NAMALWA (cell line): ENCODE data around the gene LARP1.
"Not testable (repeated sequence)": the region's sequence is repeated elsewhere in the genome, so short reads cannot be mapped to it uniquely, and the experiment has no call there.

Experiments used
- DNase-seq: peaks from one replicate; pipeline ENCODE4 v3.0.0-alpha.2; 2015; ENCODE audit warnings: low spot score

Gene LARP1

DNA sequence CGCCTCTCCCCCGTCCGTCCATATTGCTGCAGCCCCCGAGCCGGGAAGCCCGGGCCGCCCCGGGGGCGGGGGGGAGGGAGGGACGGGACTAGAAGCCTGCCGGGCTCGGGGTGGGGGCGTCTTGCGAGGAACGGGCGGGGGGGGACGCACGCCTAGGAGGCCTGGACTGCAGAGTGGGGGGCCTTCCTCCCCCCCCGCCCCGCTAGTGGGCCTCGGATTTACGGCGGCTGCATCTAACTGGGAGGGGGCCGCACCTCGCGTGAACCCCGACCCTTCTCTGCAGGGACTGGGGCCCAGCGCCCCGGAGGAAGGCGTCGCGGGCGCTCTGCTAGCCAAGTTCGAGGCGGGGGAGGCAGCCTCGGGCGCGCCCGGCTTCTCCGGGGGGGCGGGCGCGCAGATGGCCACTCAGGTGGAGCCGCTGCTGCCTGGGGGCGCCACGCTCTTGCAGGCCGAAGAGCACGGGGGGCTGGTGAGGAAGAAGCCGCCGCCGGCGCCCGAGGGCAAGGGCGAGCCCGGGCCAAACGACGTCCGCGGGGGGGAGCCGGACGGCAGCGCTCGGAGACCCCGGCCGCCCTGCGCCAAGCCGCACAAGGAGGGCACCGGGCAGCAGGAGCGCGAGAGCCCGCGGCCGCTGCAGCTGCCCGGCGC, at the start of gene LARP1:
LARP1 (plus strand) TSS at position 17 of the 648 bp plus-strand sequence; CDS start at position 398, 381 bp downstream.
- DNase-seq, result no peak

DNA sequence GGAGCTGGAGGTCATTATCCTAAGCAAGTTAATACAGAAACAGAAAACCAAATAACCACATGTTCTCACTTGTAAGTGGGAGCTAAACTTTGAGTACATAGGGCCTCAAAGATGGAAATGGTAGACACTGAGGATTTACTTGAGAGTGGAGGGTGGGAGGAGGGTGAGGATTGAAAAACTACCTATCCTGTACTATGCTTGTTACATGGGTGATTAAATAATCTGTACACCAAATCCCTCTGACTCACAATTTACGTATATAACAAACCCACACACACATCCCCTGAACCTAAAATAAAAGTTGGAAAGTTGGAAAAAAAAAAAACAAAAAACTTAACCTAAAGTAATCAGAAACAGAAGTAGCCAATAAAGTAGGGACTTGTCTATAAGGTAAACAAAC, 48.8 kb upstream of the LARP1 start:
- no peak for DNase-seq

DNA sequence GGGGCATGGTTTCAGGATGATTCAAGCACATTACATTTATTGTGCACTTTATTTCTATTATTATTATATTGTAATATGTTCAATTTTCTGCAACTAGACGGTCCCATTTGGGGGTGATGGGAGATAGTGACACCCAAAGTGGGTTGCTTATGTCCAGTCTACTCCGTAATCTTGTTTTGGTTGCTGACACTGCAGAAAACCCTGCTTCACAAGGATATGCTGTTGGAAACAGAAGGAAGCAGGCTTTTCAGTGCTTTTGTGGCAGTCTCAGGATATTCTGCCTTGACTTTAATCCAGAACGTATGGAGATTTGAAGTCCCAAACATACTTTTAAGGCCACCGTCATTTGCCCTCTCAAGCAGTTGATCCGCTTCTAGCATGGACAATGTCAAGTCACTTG, 47.5 kb upstream of the LARP1 start:
- no peak for DNase-seq

DNA sequence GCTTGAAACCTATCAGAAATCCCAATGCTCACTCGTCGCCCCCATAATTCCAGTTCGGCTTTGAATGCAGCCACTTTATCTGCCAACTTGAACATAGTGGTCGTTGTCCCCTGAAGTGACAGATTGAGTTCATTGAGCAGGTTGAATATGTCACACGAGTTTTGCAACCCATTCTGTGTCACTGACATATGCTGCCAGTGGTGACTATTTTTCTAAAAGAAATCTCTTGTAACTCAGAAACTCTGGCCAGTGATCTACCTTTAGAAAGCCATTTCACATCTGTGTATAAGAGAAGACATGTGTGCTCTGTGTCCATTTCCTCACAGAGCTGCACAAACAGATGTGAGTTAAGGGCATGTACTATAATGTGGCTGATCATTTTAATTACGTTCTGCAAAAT, 47.0 kb upstream of the LARP1 start:
- no peak for DNase-seq

DNA sequence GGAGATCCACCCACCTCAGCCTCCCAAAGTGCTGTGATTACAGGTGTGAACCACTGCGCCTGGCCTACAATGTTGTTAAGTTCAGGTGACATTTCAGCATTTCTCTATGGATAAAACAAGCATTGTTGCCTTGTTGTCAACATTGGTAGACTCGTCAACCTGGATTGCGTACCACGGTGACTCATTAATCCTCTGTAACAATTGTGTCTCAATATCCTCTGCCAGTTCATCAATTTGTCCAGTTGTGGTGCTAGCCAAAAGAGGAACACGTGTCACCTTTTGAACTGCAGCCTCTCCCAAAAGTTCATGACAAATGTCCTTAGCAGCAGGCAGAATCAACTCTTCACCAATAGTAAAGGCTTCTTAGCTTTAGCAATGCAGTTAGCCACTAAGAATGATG, 46.3 kb upstream of the LARP1 start:
- DNase-seq, result no peak

DNA sequence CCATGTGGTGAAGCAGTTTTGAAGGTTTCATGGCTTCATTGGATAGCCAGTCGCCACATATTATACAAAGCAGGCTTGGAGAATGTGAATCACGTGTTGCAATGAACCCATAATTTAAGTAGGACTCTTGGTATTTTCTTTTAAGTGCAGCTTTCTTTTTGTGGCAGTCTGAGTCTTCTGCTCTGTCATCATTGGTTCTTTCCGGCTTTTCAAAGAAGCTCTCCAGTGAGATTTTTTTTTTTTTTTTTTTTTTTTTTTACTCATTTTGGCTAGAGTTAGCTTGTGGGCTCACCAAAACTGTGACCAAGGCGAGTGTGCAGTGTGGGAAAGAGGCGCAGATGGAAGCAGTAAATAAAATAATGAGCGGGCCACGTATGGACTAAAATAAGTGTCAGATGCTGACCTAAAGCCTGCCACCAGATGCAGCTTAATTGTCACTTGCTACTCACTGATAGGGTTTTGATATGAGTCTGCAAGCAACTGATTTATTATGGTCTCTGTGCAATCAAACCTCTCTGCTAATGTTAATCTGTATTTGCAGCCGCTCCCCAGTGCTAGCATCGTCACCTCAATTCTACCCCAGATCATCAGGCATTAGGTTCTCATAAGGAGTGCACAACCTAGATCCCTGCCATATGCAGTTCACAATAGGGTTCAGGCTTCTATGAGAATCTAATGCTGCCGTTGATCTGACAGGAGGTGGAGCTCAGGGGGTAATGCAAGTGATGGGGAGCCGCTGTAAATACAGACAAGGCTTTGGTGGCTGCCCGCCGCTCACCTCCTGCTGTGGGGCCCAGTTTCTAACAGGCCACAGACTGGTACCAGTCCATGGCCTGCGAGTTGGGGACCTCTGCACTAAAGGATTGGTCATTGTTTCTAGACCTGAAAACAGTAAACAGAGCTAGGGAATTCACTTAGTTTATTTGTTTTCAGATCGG, 45.5 kb upstream of the LARP1 start:
- DNase-seq, result no peak

DNA sequence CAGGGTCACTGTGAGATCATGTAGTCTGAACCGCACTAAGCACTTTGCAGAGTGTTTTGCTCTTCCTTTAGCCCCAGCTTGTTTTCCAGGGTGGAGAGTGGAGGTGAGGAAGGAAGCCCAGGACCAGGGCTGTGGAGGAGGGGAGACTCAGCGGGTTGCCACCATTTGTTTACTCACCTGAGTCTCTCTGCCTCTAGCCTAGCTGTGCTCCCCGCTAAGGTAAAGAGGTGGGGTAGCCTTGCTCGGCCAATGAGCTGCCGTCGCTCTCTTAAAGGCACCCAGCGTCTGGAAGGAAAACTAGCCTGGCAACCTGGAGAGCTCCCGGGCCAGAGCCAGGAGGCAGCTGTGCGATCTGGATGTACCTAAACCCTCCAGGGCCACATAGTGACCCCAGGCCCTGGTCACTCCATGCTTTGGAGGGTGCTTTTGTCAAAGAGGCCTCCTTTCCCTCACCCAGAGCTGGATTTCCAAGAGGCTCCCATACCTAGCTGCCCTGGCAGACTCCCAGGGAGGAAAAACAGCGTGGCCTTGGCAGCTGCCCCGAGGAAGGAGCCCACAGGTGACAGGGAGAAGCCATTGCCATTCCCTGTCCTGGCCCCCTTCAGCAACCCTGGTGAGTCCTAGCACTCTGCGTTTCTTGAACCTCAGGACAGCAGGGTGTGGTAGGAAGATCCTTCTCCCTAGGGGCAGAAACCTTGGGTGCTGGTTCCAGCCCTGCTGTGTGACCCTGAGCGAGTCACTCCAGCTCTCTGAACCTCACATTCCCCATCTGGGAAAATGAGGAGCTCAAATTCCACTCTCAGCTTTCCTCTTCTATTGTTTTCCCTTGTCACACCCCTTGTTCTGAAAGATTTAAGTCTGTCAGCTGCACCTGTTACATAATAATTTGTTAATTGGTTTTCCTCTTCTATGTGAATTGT, 42.4 kb upstream of the LARP1 start:
- no peak for DNase-seq

DNA sequence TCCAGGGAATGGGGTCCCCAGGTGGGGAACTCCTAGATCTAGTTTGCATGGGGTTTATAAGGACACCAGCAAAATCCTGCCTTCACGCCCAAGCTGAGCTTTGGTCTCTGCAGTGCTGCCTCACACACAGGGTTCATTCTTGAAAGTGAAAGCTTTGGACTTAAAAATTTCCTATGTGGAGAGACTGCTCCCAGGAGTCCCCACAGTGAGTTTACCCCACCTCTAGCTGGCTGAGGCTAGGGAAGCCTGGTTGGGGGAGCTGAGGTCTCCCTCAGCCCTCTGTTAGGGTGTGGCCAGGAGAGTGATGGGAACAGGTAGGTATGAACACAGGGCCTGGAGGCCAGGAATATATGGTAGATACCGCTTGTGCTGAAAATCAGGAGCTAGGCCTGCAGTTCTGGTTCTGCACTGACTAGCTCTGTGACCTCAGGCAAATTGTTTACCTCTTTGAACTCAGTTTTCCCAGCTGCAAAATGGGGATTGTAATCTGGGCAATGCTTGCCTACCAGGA, 41.5 kb upstream of the LARP1 start:
- no peak for DNase-seq

DNA sequence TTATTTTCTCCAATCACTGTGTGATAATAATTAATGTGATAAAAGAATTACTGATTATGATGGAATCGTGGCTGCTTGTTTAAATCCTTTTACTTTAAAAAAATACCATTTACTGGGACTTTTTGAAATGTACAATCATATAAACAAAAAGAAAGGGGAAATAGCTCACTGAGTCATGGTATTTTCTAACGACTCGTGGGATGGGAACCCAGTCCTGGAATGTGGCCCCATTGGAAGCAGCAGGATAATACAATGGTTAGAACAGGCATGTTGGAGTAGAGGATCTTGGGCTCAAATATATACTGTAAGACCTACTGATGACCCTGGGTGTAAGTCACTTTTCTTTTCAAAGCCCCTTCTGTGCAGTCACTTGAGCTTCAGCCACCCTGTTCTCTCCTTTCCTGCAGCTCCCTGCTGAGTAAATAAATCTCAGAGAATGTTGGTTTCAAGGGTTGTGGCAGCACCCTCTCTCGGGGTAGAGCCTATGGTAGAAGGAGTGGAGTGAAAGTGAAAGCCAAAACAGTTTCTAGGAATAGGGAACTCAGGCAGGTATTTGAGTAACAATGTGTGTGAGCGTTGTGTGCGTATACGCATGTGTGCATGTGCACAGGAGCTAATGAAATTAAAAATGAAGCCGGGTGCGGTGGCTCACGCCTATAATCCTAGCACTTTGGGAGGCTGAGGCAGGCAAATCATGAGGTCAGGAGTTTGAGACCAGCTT, 40.8 kb upstream of the LARP1 start:
- peak; percentile 14 for DNase-seq

DNA sequence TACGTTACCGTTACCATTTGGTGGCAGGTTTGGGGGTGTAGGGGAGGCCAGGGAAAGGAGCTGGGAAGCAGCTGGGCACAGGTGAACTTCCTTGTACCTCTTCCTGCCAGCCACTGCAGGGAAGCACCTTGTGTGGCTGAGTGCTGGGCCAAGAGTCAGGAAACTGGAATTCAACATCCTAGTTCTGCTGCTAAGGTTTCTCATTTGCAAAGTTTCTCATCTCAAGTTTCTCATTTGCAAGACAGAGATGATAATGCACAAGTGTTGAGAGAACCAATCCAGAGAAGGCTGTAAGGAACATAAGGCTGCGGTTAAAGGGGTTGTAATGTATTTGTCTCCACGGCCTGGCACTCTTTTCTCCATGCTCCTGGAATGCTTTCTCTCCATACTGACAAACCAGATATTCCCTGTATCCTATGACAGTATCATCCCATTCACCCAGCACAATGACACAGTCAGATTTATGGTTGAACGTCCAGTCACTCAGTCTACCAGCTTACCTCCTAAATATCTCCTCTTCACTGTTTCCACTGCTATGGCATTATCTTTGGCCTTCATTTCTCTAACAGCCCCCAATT, 33.6 kb upstream of the LARP1 start:
- no peak for DNase-seq

DNA sequence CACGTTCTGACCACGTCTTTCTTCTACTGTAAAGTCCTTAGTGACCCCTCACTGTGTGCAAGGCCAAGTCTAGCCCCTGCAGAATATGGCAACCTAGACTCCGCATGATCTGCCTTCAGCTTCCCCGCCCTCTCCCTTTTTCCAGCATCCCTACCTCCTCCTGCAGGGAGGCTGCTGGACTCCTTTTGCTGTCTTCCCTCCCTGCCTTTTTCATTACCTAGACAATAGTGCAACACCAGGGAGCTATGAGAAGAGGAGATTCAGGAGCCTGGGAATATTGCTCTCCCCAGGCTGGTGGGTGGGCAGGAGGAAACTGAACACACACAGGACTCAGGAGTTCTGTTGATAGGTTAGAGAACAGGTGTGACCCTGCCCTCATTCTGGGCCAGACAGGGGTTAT, 33.1 kb upstream of the LARP1 start:
- no peak for DNase-seq

DNA sequence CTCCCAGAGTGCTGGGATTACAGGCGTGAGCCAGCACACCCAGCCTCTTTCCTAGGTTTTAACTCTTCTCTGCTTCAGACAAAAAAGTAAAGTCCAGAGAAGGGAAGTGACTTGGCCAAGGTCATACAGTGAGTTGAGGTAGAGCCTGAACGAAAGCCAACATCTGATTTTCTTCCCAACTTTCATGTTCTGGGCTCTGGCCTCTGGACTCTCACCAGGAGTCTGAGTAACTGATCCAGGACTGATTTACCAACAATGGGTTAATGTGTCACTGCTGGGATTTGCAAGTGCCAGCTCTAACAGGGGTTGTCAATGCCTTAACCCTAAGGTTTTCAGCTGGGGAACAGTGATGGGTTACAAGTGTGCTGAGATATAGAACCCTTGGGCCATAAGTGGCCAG, 32.2 kb upstream of the LARP1 start:
- no peak for DNase-seq

DNA sequence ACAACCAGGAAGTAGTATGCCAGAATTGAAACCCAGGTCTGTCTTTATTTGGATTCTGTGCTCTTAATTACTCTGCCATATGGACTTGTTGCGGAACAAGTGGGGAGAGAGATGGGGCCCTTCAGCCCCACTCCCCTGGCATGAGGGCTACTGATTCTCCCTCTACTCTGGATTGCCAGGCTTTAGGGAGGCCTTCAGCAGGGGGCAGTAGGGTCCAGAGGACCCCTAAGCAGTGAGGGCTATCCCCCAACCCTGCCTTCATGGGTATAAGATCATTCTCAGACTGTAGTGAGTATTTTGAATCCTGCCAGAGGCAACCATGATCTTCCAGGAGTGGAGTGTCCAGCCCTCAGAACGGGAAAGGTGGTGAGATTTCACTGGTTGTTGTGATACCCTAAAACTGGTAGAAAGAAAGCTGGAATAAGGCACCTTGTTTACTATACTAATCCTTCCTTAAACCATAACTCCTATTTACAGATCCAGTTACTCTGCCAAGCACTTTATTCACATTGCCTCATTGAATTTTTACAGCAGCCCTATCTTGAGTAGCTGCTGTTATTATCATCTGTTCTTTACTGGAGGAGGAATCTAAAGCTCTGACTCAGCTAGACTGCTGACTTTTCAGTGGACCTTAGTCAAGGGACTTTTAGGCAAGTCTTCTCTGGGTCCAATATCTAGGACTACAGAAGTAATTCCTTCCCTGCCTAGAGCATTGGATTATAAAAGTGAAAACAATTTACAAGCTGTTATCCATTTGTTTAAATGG, 31.3 kb upstream of the LARP1 start:
- DNase-seq, result no peak

DNA sequence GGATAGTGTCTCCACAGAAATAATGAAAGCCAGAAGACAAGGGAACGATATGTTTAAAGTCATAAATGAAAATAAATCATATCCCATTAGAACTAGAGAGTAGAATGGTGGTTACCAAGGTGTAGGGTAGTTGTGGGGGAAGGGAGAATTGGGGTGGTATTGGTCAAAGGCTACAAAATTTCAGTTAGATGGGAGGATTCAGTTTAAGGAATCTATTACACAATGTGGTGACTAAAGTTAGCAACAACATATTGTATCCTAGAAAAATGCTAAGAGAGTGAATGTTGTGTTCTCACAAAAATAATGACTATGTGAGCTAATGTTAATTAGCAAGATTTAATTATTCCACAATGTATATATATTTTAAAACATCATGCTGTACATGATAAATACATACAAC, 27.8 kb upstream of the LARP1 start:
- no peak for DNase-seq

DNA sequence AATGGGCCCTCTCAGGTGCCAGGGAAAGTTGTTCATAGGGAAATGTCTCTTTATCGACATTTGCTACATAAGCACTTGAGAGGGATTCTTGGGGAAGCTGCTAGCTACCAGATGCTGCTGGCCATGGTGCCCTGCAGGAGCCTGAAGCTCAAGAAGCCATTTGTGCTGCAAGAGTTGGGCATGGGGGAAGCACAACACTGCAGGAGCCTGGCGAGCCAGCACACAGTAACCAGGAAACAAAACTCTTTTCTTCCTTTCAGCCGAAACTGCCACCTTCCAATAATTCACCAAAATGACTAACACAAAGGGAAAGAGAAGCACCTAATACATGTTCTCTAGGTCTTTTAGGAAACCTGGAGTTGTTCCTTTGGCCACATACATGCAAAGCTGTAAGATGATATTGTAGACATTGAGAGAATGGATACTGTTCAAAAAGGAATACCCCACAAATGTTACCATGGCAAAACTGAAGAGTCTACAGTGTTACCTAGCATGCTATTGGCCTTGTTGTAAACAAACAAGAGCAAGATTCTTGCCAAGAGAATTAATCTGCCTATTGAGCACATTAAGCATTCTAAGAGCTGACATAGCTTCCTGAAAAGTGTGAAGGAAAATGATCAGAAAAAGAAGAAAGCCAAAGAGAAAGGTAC, 26.1 kb upstream of the LARP1 start:
- no peak for DNase-seq

DNA sequence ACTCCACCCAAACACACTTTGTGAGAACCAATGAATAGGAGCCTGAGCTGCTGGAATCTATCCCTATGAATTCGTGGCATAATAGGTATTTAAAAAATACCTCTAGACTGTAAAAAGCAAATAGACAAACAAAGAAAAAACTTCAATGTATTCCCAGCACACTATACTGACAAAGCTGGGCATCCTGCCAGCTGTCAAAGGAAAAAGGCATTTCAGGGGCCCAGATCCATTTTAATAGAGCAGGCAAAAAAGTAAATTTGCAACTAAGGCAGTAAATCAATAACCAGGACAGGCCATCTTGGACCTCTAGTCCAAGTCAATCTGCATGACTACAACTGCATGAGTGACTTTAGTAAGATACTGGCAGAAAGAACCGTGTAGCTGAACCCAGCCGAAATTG, 25.6 kb upstream of the LARP1 start:
- no peak for DNase-seq

DNA sequence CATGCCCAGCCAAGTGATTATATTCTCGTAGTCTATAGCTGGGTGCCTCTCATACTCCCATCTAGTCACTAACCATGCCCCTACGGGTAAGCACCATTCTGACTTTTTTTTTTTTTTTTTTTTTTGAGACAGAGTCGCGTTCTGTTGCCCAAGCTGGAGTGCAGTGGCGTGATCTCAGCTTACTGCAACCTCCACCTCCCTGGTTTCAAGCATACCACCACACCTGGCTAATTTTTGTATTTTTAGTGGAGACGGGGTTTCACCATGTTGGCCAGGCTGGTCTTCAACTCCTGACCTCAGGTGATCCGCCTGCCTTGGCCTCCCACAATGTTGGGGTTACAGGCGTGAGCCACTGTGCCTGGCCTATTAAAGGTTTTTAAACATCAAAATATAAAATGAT, 24.4 kb upstream of the LARP1 start:
- not testable (repeated sequence) for DNase-seq

DNA sequence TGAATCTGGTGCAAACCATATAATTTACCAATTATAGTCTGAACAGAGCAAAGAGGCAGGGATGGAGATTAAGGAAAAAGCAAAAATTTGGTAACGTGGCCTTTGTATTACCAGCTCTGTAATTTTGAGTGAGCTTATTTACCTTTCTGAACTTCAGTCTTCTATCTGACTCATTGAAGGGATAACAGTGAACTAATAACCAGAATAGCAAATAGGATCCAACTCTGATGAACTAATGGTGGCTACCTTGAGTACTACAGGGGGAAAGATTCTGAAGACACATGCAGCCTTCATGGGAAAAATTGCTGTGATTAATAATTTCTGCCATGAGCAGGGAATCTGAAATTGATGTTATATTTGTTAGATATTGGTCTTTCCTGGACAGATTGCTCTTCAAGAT, 23.0 kb upstream of the LARP1 start:
- DNase-seq, result no peak

DNA sequence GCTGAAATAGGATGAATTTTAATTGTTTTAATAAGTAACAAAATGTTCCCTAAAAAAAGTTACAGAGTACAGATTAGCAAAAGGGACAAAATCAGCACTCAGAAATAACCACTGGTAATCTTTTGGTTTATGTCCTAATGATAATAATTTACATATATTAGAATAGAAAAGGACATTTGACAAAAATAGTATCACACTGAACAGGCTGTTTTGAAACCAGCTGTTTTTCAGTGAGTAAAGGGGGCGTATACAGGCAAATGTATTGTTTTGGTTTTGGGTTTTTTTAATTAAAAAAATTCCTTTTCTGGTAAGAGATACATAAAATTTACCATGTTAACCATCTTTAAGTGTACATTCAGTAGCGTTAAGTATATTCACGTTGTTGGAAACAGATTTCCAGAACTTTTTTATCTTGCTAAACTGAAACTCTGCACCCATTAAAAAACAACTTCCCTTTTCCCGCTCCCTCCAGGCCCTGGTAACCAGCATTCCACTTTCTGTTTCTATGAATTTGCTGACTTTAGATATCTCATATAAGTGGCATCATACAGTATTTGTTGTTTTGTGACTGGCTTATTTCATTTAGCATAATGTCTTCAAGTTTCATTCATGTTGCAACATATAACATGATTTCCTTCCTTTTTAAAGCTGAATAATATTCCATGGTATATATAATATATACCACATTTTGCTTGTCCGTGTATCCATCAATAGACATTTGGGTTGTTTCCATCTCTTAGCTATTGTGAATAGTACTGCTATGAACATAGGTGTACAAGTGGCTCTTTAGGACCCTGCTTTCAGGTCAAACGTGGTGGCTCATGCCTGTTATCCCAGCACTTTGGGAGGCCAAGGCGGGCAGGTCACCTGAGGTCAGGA, 20.6 kb upstream of the LARP1 start:
- no peak for DNase-seq
